HepG2 (cell line): ENCODE measurements around the gene PCNA. TPM values are rescaled to one million over a fixed set of nuclear protein-coding genes. Genes with fewer than 3 reads are reported as not detected.

Experiments
- CBX1 ChIP-seq: IDR thresholded peaks from one replicate; pipeline ENCODE4 v1.6.1; 2016; ENCODE audit warnings: antibody characterized with exemption, low read depth
- CCAR2 ChIP-seq: fragments of 200-400 bp; formaldehyde crosslinking; optimal IDR thresholded peaks from 2 replicates; pipeline ENCODE3; 2018; ENCODE audit warnings: low read depth, mild to moderate bottlenecking, low read length, moderate library complexity
- EHMT2 ChIP-seq: fragments of 200-600 bp; sonication (generic); IDR thresholded peaks from 2 replicates; pipeline ENCODE4 v1.7.0; 2017; ENCODE audit warnings: antibody characterized with exemption, low read depth, low read length, borderline replicate concordance
- NCOR1 ChIP-seq: fragments of 200-600 bp; sonication (generic); IDR thresholded peaks from 2 replicates; pipeline ENCODE4 v1.7.0; 2017; ENCODE audit warnings: antibody characterized with exemption, low read length, borderline replicate concordance
- PHF21A ChIP-seq: sonication (generic); formaldehyde crosslinking; IDR thresholded peaks from 2 replicates; pipeline ENCODE4 v1.5.0; 2020; ENCODE audit warnings: mild to moderate bottlenecking, missing genetic modification reagents
- SETDB1 ChIP-seq: sonication (generic); formaldehyde crosslinking; IDR thresholded peaks from 2 replicates; pipeline ENCODE4 v1.5.1; 2020; ENCODE audit warnings: missing genetic modification reagents, mild to moderate bottlenecking, borderline replicate concordance
- SIX1 ChIP-seq: sonication (generic); formaldehyde crosslinking; IDR thresholded peaks from 2 replicates; pipeline ENCODE4 v1.4.0; 2020; ENCODE audit warnings: missing genetic modification reagents, borderline replicate concordance
- SSRP1 ChIP-seq: IDR thresholded peaks from 2 replicates; pipeline ENCODE4 v1.6.1; 2016; ENCODE audit warnings: control low read depth
- SUZ12 ChIP-seq: fragments of 150-350 bp; IDR thresholded peaks from 2 replicates; pipeline ENCODE4 v1.6.1; 2014; ENCODE audit warnings: low read depth, low read length
- ZC3H13 ChIP-seq: sonication (generic); formaldehyde crosslinking; IDR thresholded peaks from 2 replicates; pipeline ENCODE4 v1.8.1; 2023; ENCODE audit warnings: mild to moderate bottlenecking, missing genetic modification reagents, moderate library complexity
- ZFP41 ChIP-seq: sonication (generic); formaldehyde crosslinking; IDR thresholded peaks from 2 replicates; pipeline ENCODE4 v1.4.0; 2020; ENCODE audit warnings: mild to moderate bottlenecking, missing genetic modification reagents, borderline replicate concordance
- ZNF121 ChIP-seq: sonication (generic); formaldehyde crosslinking; IDR thresholded peaks from 2 replicates; pipeline ENCODE4 v1.5.0; 2020; ENCODE audit warnings: mild to moderate bottlenecking, missing genetic modification reagents
- ZNF709 ChIP-seq: sonication (generic); formaldehyde crosslinking; IDR thresholded peaks from 2 replicates; pipeline ENCODE4 v1.5.0; 2020; ENCODE audit warnings: mild to moderate bottlenecking, missing genetic modification reagents
- ZNF768 ChIP-seq: sonication (generic); formaldehyde crosslinking; IDR thresholded peaks from 2 replicates; pipeline ENCODE4 v1.4.0; 2020; ENCODE audit warnings: missing genetic modification reagents
- ZNF781 ChIP-seq: sonication (generic); formaldehyde crosslinking; IDR thresholded peaks from 2 replicates; pipeline ENCODE4 v1.5.1; 2020; ENCODE audit warnings: borderline replicate concordance, mild to moderate bottlenecking, missing genetic modification reagents; ENCODE audit errors: not compliant biosample characterization
- polyA plus RNA-seq, 8 experiments: library from polyadenylated mRNA; depleted of rRNA in 3 of 8; stranded (reverse) in 7 of 8; unstranded in 1 of 8; fragments of >200 nt; fragmentation: Illumina TruSeq in 4 of 8; extraction: Trizol in 4 of 8; gene quantifications; 2 replicates each; pipeline versions ENCODE4 v1.2.1 to v1.2.3, GENCODE V29; 2011 to 2016; ENCODE audit warnings: low read depth in 4 of 8, missing spikeins in 1 of 8, mixed read lengths in 1 of 8; ENCODE audit not compliant: insufficient read depth in 1 of 8
- total RNA-seq, 5 experiments: library from RNA; depleted of rRNA; stranded (reverse); fragments of >200 nt; fragmentation: Illumina TruSeq; extraction: Trizol; gene quantifications; 2 replicates each; pipeline ENCODE4 v1.2.3, GENCODE V29; 2016; ENCODE audit warnings: low read depth in 1 of 5
- TF ChIP-seq, protein P1 (sequence below): sonication (generic); formaldehyde crosslinking; IDR thresholded peaks from 2 replicates; pipeline ENCODE4 v1.4.0; 2020; ENCODE audit warnings: missing genetic modification reagents
- TF ChIP-seq, protein P2 (sequence below): sonication (generic); formaldehyde crosslinking; IDR thresholded peaks from 2 replicates; pipeline ENCODE4 v1.8.0; 2023; ENCODE audit warnings: mild to moderate bottlenecking, missing genetic modification reagents
- TF ChIP-seq, protein P3 (sequence below): sonication (generic); formaldehyde crosslinking; conservative IDR thresholded peaks from 2 replicates; pipeline ENCODE4 v1.4.0; 2020; ENCODE audit warnings: missing genetic modification reagents
- TF ChIP-seq, protein P4 (sequence below): sonication (generic); formaldehyde crosslinking; IDR thresholded peaks from 2 replicates; pipeline ENCODE4 v1.4.0; 2020; ENCODE audit warnings: missing genetic modification reagents, mild to moderate bottlenecking, borderline replicate concordance

PCNA gene
- total and polyA plus RNA-seq, 2 of the 13 experiments (the other 11 are each of a cell fraction or from before 2014, with no cell fraction given): 229 to 655 TPM

DNA sequence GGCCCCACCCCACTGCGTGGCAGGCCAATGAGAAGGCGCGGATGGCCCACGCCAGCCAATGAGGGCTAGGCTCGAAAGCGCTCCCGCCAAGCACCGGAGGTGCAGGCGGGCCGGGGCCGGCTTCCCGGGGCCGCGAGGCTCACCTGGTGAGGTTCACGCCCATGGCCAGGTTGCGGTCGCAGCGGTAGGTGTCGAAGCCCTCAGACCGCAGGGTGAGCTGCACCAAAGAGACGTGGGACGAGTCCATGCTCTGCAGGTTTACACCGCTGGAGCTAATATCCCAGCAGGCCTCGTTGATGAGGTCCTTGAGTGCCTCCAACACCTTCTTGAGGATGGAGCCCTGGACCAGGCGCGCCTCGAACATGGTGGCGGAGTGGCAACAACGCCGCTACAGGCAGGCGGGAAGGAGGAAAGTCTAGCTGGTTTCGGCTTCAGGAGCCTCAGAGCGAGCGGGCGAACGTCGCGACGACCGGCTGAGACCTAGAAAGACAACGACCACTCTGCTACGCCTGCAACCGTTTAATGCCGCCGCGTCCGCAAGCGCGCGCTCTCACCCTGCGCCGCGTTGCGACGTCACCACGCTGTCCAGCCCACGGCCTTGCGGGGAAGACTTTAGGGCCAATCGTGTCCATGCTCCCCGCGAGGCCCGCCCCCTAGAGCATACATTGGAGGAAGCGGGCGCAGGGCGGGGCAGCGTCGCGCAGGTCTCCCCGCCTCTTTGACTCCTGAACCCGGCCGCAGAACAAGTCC, at the start of gene PCNA (continued):
- TF ChIP-seq, protein P1, sequence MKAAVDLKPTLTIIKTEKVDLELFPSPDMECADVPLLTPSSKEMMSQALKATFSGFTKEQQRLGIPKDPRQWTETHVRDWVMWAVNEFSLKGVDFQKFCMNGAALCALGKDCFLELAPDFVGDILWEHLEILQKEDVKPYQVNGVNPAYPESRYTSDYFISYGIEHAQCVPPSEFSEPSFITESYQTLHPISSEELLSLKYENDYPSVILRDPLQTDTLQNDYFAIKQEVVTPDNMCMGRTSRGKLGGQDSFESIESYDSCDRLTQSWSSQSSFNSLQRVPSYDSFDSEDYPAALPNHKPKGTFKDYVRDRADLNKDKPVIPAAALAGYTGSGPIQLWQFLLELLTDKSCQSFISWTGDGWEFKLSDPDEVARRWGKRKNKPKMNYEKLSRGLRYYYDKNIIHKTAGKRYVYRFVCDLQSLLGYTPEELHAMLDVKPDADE (CRISPR knock-in tag): no peak; the same call in 1 of the 2 replicates
- TF ChIP-seq ZNF709 (peak; percentile 96; the same call in 1 of the 2 replicates), ZNF781 (CRISPR knock-in tag) (peak; percentile 99), ZNF121 (CRISPR knock-in tag) (peak; percentile 4; the same call in 1 of the 2 replicates), ZC3H13 (CRISPR knock-in tag) (peak; percentile 99), EHMT2 (no peak; the same call in 1 of the 2 replicates), SETDB1 (0 out of 2 replicates have a peak, but pooled peaks have one; percentile 67), PHF21A (CRISPR knock-in tag) (peak; percentile 77), ZFP41 (CRISPR knock-in tag) (peak; percentile 99), SUZ12 (no peak), NCOR1 (peak; percentile 55; the same call in 1 of the 2 replicates), SSRP1 (CRISPR knock-in tag) (peak; percentile 53; the same call in 1 of the 2 replicates), SIX1 (no peak; the same call in 1 of the 2 replicates), ZNF768 (CRISPR knock-in tag) (peak; percentile 79), CBX1 (no peak), CCAR2 (no peak)
- TF ChIP-seq, protein P2, sequence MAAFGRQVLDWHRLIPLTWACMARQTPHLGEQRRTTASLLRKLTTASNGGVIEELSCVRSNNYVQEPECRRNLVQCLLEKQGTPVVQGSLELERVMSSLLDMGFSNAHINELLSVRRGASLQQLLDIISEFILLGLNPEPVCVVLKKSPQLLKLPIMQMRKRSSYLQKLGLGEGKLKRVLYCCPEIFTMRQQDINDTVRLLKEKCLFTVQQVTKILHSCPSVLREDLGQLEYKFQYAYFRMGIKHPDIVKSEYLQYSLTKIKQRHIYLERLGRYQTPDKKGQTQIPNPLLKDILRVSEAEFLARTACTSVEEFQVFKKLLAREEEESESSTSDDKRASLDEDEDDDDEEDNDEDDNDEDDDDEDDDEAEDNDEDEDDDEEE: peak; percentile 99
- TF ChIP-seq, protein P3, sequence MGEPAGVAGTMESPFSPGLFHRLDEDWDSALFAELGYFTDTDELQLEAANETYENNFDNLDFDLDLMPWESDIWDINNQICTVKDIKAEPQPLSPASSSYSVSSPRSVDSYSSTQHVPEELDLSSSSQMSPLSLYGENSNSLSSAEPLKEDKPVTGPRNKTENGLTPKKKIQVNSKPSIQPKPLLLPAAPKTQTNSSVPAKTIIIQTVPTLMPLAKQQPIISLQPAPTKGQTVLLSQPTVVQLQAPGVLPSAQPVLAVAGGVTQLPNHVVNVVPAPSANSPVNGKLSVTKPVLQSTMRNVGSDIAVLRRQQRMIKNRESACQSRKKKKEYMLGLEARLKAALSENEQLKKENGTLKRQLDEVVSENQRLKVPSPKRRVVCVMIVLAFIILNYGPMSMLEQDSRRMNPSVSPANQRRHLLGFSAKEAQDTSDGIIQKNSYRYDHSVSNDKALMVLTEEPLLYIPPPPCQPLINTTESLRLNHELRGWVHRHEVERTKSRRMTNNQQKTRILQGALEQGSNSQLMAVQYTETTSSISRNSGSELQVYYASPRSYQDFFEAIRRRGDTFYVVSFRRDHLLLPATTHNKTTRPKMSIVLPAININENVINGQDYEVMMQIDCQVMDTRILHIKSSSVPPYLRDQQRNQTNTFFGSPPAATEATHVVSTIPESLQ (CRISPR knock-in tag): peak; percentile 87; the same call in 1 of the 2 replicates
- TF ChIP-seq, protein P4, sequence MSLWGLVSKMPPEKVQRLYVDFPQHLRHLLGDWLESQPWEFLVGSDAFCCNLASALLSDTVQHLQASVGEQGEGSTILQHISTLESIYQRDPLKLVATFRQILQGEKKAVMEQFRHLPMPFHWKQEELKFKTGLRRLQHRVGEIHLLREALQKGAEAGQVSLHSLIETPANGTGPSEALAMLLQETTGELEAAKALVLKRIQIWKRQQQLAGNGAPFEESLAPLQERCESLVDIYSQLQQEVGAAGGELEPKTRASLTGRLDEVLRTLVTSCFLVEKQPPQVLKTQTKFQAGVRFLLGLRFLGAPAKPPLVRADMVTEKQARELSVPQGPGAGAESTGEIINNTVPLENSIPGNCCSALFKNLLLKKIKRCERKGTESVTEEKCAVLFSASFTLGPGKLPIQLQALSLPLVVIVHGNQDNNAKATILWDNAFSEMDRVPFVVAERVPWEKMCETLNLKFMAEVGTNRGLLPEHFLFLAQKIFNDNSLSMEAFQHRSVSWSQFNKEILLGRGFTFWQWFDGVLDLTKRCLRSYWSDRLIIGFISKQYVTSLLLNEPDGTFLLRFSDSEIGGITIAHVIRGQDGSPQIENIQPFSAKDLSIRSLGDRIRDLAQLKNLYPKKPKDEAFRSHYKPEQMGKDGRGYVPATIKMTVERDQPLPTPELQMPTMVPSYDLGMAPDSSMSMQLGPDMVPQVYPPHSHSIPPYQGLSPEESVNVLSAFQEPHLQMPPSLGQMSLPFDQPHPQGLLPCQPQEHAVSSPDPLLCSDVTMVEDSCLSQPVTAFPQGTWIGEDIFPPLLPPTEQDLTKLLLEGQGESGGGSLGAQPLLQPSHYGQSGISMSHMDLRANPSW (CRISPR knock-in tag): no peak; the same call in 1 of the 2 replicates
